NCI-H128 (cell line): ENCODE results near the gene NFIX.
A peak's percentile ranks its signal among the peaks of the same experiment; 100 is the strongest.

Experiments used
- DNase-seq: peaks from one replicate; lab custom pipeline; 2025; ENCODE audit not compliant: unreplicated experiment; lab: John Stamatoyannopoulos, UW

Gene NFIX

DNA sequence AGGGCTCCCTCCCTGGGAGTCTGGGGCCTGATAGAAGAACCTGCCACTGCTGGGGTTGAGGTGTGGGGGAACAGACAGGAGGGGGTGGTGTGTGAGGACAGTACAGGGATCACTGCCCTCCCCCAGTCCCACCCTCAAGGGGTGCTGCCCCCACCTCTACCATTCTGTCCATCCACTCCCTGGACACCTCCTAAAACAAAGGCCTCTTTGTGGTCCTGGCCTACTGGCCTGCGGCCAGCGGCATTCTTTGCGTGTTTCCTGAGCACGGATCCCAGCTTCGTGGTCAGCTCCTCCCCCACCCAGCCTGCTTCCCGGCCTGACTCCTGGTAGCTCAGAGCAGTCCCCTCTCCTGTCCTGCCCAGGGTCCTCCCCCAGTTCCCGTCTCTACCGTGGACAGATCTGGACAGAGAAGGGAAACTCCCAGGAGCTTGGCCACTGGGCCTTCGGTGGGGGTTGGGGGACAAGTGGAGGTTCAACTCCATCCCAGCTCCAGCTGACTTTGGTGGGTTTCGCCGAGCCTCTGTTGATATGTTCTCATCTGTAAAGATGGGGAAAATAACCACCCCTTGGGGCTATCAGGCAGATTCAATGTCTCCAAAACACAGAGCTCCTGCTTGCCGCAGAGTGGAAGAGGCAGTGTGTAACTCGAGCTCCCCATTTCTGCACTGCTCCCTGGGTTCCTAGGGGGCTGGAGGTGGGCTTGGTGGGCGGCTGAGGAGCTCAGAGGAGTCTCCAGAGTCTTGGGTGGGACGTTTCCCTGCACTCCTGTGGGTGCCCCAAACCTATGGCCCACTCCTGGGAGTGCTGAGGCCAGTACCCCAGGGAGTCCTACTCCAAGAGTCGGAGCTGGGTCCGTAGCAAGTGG lies 58.7 kb downstream of the NFIX start:
- no peak for DNase-seq

DNA sequence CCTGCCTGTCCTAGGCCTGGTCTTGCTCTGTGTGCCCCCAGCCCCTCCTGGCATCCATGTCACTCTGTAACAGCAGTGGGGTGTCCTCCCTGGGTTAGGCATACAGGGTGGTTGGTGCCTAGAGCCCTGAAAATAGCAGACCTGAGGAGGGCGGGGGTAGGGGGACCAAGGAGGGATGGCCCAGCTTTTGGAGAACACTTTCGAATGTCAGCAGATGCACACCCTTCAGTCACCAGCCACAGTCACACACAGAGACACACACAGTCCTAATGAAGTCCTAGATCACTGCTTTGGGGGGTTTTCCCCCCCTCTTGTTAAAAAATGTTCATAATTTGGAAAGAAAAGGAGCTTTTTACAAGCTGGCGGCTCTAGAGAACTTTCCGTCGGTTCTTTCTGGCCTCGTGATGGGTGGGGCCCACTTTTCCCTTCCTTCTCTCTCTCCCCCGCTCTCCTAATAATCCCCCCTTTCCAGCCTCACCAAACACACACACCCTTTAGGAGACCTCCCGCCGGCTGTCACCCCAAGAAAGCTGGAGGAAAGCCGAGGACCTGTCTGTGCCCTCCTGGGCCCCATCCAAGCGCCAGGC lies 59.4 kb downstream of the NFIX start:
- no peak for DNase-seq

DNA sequence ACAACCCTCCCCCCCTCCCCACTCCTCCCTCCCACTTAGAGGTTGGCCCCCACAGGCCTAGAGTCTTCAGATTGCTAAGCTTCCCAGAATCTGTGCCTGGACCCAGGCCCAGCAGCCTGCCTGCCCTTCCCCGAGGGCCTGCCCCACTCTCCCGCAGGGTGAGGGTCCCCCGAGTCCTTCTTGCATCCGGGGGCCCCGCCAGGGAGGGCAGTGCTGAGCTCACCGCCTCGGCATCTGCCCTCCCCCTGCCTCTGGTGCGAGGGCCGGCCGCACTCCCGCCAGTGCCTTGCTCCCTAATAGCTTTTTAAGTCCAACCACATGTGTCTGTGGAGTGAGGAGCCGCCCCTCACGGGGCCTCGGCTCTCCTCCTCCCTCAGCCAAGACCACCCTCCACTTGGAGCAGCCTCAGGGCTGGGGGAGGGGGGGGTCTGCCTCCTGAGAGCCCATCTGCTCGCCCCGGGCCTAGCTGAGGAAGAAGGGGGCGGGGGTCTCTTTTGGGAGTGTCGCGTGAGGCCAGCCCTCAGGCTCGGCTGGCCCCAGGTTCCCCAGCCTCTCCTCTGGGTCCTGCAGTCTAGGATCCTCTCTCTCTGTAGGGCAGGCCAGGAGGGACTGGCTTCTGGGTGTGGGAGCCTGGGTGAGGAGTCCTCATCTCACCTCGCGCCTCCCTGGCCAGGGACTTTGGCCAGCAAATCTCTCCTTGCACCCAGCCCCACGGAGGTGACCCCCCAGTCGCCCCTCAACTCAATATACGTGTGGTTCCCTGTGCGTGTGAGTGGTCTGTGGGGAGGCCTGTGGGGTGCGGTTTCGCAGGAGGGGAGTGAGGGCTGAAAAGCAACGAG lies 60.2 kb downstream of the NFIX start:
- DNase-seq: no peak

DNA sequence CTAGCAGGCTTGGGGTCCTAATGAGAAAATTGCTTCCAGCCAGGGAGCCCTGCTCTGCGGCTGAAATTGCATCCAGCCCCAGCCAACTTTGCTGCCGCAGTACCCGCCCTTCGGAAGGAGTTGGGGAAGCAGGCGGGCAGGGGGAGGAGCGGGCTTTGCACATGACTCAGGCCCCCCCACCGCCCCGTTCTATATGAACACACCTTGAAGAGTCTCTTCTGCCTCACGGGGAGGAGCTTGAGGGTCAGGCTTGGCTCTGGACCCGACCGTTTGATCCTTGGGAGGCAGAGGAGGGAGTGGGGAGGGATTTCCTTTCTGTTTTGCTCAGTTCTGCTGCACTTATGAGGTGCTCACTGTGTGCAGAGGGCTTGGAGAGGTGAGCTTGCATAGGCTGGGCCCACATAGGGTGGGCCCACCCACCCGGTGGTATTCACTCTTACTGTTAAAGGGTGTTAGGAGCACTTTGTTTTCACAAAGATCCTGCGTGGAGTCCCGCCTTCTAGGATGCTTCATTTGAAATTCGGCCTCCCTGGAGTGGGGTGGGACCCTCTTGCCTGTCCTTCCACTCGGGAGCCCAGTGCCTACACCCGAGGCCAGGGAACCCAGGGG lies 60.9 kb downstream of the NFIX start:
- no peak for DNase-seq

DNA sequence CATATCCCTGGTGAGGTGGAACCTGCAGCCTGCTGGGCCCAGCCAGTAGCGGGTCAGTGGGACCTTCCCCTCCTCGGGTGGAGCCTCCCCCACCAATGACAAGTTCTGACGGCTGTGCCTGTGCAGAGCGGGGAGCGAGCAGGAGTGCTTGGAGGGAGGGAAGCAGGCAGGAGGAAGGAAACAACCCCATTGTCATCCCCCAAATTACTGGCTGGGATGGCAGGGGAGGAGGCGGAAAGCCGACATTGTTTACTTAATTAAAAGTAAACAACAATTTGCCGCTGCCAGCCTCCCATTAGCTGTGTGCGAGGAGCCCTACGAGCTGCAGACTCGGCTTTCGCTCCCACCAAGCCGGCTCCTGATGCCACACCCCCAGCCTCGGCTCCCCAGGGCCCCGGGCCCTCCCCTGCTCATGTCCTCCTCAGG lies 61.9 kb downstream of the NFIX start:
- DNase-seq: no peak

DNA sequence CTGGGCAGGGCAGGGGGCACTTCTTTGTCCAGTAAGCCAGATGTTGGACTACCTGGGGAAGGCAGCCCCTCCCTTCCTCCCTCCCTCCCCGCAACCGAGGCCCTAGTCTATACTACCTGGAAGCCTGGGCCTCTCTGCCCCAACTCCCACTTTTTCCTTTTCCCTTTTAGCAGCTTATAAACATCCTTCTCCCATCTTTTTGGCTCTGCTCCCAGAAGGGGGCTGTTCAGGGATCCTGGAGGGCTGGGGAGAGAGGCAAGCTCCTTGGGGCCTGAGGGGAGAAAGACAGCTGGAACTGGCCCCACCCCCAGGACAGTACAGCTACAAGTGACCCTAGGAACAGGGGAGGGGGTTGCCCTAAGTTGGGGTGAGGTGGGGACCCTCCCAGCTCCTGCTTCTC lies 62.5 kb downstream of the NFIX start:
- no peak for DNase-seq

DNA sequence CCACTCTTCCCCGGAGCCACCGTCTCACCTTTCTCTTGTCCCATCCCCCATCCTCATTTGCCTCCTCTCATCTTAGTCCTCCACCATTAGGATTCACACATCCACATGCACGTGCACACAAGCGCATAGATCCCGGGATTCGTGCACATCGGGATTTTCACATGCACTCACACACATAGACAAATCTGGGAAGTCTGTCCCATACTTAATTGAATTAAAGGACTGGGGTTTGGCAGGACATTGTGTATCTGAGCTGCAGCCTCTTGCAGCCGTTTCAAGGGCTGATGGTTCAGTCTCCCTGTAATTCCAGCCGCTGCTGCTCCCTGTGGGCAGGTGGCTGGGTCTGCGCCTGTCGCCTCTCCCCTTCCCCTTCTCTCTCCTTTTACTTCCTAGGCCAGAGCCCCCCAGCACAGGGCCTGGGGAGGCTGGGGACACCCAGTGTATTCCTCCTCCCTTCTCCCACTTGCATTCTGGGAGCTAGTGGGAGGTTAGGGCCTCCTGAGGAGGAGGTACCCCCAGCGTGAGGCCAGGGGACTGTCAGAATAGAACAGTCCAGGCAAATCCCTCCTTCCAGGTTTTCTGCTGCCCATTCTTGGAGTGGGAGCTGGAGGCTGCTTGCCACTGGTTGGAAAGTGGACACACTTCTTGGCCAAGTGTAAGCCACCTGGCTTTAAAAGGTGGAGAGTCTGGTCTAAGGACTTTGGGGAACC lies 63.8 kb downstream of the NFIX start:
- DNase-seq: no peak

DNA sequence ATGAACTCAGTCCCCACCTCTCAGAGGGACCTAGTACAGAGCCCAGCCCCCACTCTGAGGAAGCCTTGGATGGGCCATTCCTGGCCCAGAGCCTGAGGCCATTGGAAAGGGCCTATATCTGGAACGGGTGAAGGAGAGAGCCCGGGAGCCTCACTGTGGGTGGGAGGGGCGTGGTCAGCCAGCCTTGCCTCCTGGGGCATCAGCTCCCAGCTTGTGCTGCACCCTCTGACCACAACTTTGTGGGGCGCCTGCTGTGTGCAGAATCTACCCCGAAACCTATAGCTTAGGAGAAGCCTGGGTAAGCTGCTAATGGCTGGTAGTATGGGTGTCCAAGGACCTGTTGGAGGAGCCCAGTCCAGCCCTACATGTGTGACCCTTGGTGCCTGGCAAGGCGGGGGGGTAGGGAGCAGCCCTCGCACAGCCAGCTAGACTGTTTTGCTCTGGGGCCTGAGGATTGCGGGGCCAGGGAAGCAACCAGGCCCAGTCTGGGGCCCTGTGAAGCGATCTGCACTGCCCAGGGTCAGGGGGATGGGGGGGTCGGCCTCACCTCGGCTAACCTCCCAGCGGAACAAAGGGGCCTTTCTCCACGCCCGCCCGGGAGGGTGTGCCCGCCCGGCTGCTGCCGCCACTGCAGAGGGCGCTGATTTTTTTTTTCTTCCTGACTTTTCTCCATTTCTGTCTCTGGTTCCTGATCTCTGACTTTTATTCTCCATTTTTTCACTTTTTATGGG lies 65.1 kb downstream of the NFIX start:
- DNase-seq: no peak

DNA sequence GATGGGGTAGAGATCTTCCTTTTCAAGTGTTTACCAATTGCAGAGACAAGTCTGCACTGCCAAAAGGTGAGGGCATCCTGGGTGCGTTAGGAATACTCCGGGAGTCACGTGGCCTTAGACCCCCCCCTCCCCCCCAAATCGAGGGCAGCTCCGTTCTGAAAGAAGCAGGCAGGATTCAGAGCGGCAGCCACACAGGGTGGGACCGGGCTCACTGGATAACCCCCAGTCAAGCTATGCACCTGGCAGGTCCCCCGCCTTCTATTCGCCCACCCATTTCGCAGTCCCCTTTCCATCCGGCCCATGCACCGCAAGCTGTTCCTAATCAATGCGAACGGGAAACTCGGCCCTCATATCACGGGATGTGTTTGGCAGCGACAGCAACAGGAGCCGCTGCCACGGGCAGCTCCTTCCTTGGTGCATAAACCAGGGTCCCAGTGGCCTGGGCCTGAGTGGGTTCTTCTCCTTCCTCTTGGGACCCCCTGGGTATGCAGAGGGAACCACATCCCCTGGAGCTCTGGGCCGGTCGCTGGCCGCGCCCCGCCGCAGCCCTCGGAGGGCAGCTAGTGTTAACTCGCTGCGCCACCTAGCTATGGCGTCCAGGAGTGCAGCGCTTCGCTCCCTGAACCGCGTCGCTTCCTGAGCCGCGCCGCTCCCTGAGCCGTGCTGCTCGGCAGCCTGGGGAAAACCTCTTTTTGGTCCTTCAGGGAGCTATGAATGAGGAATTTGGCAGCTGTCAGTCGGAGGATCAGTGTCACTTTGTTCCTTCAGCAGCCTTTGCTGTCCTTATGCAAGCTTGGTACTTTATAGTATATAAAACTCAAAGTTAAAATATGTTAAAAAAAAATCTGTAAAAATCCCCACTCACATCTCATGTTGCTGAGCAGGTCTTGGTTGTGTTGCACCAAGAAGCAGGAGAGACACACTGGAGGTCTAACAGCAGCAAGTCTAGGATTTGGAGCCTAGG lies 66.0 kb downstream of the NFIX start:
- peak; percentile 55 for DNase-seq

DNA sequence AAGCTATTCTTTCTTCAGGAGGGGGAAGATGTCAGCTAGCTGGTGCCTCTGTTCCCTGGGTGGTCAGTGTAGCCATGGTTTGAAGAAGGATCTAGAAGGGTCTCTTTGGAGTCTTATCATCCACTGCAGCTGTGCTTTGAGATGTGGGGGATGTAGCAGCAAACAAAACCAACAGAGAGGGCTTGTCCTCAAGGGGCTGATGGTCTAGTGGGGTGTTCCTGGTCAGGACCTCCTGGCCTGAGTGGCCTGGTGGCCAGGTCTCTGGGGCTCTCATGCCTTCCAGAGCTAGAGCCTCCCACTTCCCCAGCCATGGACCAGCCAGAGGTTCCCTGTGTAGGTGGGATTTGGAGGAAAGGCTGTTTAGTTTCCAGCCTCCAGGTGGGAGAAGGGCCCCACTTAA lies 67.0 kb downstream of the NFIX start:
- no peak for DNase-seq

DNA sequence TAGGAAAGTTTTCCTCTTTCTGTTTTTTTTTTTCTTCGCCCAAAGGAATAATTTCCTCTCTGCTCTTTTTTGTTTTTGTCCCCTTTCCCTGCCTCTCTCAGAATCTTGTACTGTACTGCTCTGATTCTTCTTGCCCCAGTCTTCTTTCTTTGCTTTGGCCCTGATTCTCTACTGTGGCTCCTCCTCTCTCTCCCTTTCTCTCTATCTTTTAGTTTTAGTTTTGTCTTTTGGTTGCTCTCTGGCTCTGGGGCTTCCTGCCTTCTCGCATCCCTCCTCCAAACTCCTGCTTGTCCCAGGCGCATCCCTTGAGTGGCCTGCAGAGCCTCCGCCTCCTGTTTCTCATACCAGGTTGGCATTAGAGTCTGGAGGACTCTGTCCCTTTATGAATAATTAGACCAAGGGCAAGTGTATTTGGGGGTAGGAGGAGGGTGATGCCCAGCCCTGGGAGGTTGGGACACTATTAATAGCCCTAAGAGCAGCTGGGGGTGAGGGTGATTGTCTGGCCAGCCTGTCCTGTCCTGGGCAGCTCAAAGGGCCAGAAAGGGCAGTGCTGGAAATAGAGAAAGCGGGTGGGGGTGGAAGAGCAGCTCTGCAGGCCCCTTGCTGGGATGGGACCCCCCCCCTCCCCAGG lies 68.3 kb downstream of the NFIX start:
- DNase-seq: no peak

DNA sequence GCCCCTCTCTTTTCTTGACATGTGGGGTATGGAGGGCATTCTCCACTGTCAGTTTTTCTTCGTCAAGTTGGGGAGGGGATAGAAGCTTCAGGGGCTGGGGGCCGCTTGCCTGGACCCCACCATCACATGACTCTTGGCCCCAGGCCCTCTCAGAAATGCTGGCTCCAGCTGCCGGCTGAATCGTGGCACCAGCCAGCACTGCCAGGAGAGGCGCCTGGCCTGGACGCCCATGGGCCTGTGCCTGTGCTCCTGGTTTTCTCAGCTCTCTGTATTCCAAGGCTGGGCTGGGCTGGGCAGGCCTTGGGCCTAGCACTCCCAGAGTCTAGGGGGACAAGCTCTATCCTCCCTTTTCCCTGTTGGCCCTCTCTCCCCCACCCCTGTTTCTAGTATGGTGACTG lies 68.8 kb downstream of the NFIX start:
- no peak for DNase-seq

DNA sequence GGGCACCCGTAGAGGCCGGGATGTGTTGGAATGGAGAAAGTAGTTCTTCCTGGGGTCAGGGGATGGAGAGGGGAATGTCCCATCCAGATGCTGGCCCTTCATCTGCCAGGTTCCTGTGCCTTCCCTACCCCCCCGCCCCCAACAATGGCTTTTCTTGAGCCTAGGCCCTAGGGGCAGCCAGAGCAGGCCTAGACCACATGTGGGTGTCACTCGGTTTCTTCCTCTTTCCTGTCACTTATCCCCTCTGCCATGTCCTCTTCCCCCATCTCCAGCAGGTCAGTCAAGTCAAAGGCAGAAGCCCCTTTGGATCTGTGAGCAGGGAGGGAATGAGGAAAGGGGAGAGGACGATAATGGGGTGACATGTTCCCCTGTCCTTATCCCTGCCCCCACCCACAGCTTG lies 71.0 kb downstream of the NFIX start:
- no peak for DNase-seq

DNA sequence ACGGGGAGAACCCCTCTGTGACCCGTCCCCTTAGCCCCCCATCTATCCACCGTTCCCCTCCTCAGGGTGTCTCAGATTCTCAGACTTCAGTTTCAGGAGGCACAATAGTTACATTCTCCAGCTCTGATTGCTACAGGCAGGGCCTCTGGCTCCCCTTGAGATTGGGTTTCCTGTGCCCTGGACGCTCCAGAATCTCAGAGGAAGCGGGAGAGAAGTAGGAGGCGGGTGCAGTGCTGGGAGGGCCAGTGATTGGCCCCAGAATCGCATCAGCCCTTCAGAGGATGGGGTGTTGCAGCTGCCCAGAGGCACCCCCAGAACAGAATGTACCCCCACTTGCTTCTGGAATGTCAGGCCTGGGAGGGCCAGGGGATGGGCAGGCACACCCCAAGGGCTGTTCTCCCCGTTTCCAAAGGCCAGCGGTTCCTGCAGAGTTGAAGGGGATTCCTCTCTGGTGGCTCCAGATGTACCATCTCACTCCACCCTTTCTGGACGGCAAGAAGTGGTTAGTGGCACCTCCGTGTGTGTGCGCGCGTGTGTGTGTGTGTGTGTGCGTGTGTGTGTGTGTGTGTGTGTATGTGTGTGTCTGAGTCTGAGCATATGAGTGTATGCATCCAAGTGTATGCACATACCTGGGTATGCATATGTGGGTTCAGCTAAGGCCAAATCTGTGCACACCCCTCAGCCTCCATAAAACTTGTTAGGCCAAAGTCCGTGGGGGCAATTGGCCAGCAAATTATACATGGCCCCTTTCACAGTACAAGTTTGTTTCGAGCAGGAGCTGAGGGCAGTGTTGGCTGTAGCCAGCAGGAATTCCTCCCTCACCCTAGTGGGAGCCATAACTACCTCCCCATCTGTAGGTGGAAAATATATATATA lies 71.9 kb downstream of the NFIX start:
- DNase-seq: no peak

DNA sequence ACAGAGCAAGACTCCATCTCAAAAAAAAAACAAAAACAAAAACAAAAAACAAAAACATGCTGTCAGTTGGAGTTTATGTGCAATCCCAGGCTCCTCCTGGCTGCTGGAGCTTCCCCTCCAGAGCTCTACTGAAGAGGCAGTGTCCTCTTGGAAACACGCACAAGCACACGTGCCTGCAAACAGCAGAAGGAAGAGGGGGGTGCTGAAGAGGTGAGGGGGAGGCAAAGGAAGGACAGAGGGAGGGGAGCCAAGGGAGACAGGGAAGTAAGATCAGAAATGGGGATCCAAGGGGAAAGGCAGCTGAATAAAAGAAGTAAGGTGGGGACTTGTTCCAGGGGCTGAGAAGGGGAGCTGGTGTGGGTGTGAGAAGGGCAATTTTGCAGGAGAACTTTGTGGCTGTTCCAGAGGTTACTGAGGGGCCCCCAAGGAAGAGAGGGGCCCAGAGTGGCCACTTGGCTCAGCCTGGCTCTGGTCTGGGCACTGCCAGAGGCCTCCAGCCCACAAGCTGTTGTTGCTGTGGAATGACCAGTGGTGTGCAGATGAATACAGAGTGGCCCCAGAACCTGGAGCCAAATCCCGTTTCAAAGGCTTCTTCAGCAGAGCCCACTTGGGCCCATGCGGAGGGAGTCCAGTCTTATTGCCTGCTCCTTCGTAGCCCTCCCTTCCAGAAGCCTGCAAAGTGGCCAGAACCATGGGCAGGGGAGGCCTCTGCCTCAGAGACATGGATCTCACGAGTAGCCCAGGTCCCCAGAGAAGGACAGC lies 73.0 kb downstream of the NFIX start:
- no peak for DNase-seq

DNA sequence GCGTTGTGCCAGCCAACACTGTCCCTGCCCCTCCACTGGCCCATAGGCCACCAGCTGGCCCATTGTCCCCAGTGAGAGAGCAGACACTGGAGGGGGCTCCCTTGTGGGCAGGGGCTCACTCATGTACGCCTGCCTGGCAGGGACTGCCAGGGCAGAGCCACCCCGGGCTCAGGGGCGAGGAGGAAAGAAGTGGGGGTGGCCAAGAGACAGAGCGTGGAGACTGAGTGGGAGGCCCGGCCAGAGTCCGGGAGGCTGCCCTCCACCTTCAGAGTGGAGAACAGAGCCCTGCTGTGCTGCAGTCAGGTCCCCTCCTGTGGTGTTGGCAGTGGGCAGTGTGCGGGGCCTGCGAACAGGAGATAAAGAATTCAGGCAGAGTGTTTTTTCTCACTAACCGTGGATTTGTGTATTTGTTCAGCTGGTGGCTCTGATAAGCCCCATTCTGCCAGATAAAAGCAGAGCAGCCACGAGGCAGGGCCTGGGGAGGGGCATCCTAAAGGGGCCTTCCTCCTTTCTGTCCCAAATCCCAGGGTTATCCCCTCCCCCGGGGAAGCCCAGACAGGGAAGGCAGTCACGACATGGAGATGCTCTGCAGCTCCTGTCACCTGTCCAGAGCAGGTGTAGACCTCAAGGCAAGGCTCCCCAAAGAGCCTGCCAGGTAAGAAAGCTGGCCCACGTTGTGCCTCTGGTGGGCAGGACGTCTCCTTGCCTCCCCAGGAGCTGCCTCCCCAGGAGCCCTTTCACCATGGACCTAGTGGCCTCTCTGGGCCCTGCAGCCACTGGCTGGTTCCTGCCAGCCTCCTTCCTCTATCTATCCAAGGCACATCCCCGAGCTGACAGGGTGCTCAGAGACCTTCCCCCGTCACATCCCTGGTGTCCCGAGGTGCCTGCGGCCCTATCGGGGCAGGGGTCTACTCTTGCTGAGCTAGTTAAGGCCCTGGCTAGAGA lies 74.4 kb downstream of the NFIX start:
- no peak for DNase-seq
